ENCODE data around the gene RFFL.

DNA sequence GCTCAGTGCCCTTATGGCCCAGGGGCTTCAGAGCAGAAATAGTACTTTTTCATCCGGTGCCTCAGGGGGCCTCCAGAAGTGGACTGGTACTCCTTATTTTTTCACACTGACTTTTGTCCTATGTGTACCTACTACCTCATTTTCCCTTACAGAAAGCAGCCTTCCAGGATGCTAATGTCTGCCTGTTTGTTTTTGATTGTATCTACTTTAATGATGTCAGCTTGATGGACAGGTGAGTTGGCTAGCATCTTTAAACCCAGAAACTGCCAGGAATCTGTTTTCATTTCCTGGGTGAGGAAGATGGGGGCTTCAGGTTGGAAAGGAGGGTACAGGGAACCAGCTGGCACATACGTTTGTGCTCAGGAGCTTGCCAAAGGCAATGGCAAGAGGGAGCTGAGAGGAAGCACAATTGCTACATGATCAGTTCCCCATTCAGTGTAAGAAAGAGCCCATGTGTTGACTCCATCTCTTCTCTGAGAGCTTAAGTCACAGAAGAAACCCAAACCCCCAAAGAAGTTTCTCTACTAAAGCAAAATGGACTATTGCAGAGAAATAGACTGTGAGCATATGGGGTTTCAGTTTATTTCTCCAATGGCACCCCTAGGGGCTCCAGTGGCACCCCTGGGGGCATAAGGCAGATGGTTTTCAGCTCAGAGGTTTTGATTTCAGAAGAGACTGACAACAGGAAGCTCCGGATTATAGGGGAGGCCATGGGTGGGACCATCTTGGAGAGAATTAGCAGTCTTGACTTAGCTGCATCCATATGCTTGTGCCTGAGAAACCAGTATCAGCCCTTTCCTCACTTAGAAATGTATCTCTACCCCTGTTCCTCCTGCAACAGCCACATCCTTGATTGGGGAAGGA lies 66.9 kb downstream of the RFFL start:
- TF ChIP-seq EZH2phosphoT487 (IDR thresholded peaks at IDR 0.05; ENCODE audit: insufficient read depth, low read depth) (no peak), EZH2 (IDR thresholded peaks at IDR 0.05; ENCODE audit: insufficient read depth, poor library complexity, severe bottlenecking) (no peak)
